Right atrium auricular region (tissue), 2 donors: Measurements from ENCODE around the gene TYW5. TPM values are rescaled to one million over a fixed set of nuclear protein-coding genes. Genes with fewer than 3 reads are reported as not detected.

ENCODE experiments used
- DNase-seq: peaks from one replicate; pipeline ENCODE4 v3.0.0-alpha.2; 2019; ENCODE audit warnings: low spot score
- H3K27ac ChIP-seq, 2 donors: fragments of 200-600 bp; sonication (generic); 1 replicate in 1 of 2; 2 replicates in 1 of 2; pipeline ENCODE4 v1.5.1; 2016 to 2019
- H3K27me3 ChIP-seq, 2 donors: fragments of 200-600 bp; sonication (generic); one replicate each; pipeline versions ENCODE4 v1.5.1 to v1.6.0; 2017 to 2019
- H3K36me3 ChIP-seq: fragments of 200-600 bp; sonication (generic); one replicate; pipeline ENCODE4 v1.5.1; 2016
- H3K4me1 ChIP-seq, 2 donors: fragments of 200-600 bp; sonication (generic); one replicate each; pipeline versions ENCODE4 v1.5.1 to v1.6.0; 2017 to 2019
- H3K4me3 ChIP-seq, 2 donors: fragments of 200-600 bp; sonication (generic); 1 replicate in 1 of 2; 2 replicates in 1 of 2; pipeline ENCODE4 v1.5.1; 2017 to 2019; ENCODE audit warnings: mild to moderate bottlenecking in 1 of 2, moderate library complexity in 1 of 2
- H3K9me3 ChIP-seq, 2 donors: fragments of 200-600 bp; sonication (generic); one replicate each; pipeline ENCODE4 v1.5.1; 2019
- total RNA-seq, 2 donors: library from RNA; depleted of rRNA; stranded (reverse); fragments of >200 nt; gene quantifications; one replicate each; pipeline ENCODE4 v1.1.0, GENCODE V29; 2016
- TF ChIP-seq, protein P1 (sequence below), 2 donors: fragments of 200-600 bp; sonication (generic); IDR thresholded peaks; one replicate each; pipeline ENCODE4 v1.5.1; 2019; ENCODE audit warnings: antibody characterized with exemption in 2 of 2

The TYW5 gene, protein sequence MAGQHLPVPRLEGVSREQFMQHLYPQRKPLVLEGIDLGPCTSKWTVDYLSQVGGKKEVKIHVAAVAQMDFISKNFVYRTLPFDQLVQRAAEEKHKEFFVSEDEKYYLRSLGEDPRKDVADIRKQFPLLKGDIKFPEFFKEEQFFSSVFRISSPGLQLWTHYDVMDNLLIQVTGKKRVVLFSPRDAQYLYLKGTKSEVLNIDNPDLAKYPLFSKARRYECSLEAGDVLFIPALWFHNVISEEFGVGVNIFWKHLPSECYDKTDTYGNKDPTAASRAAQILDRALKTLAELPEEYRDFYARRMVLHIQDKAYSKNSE
- 1 to 10 TPM; 1.9 to 3.3 TPM for total RNA-seq

DNA sequence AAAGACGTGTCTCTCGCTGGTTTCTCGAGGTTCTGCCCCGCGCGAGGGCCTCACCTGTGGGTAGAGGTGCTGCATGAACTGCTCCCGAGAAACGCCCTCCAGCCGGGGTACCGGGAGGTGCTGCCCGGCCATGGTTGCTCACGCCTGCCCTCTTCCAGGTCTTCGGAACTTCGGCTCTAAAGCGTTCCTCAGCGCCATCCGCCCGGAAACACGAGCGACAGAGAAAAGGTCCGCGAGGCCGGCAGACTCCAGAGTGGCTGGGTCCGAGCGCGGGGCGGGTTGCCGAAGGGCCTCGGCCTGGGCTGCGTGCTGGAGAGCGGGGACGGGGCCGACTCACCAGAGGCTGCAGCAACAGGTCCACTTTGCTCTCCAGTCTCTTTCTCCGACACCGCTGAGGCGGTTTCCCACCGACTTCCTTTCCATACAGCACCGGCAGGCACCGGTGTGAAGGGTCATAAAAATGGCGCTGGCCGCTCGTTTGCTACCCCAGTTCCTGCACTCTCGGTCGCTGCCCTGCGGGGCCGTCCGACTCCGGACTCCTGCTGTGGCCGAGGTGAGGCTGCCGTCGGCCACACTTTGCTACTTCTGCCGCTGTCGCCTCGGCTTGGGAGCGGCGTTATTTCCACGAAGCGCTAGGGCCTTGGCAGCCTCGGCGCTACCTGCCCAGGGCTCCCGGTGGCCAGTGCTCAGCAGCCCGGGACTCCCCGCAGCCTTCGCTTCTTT is at the start of gene TYW5, which contains the start of gene MAIP1:
TYW5 (minus strand) TSS at position 153 of the 723 bp plus-strand sequence; CDS start at position 132, 21 bp downstream.
MAIP1 (plus strand) TSS at position 244 of the 723 bp plus-strand sequence; CDS start at position 461, 217 bp downstream.
- TF ChIP-seq, protein P1, sequence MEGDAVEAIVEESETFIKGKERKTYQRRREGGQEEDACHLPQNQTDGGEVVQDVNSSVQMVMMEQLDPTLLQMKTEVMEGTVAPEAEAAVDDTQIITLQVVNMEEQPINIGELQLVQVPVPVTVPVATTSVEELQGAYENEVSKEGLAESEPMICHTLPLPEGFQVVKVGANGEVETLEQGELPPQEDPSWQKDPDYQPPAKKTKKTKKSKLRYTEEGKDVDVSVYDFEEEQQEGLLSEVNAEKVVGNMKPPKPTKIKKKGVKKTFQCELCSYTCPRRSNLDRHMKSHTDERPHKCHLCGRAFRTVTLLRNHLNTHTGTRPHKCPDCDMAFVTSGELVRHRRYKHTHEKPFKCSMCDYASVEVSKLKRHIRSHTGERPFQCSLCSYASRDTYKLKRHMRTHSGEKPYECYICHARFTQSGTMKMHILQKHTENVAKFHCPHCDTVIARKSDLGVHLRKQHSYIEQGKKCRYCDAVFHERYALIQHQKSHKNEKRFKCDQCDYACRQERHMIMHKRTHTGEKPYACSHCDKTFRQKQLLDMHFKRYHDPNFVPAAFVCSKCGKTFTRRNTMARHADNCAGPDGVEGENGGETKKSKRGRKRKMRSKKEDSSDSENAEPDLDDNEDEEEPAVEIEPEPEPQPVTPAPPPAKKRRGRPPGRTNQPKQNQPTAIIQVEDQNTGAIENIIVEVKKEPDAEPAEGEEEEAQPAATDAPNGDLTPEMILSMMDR (IDR thresholded peaks at IDR 0.05): peak in 1 of 2 donors; percentile 48
- Histone ChIP-seq H3K27ac (peak within 1 kb of the TSS; percentile 90 to 92), H3K9me3 (no peaks in the 10 kb centered on the region), H3K36me3 (peaks cover 7% of the 10 kb centered on the region), H3K27me3 (no peaks in the 10 kb centered on the region), H3K4me1 (peaks cover 0 to 41% of the 10 kb centered on the region in 2 donors), H3K4me3 (peak within 1 kb of the TSS; percentile 88 to 91)
- peak; percentile 82 for DNase-seq

DNA sequence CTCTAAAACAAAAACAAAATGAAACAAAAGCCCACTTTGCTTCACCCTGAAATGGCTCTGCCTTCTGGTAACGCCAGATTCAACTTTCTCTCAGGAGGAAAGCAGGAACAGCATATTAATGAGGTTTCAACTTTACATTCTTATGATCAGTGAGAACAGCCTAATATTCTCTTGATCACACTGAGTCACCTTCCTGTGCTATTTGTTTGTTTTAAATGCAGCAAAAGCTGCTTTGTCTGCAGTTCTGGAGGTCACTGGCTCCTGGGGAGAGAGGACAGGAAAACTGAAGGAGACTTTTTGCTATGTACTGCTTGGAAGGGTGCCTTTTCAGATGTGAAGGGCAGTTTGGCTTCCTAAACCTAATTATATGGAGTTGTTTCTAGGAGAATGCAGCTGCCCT is 48.2 kb upstream of the TYW5 start:
- H3K27me3 ChIP-seq: no peaks in the 10 kb centered on the region
- no peaks in the 10 kb centered on the region for H3K36me3 ChIP-seq
- H3K9me3 ChIP-seq: no peaks in the 10 kb centered on the region
- DNase-seq: no peak
- H3K4me1 ChIP-seq: no peaks in the 10 kb centered on the region
- H3K27ac ChIP-seq: no peak overlapping the region
- TF ChIP-seq, protein P1 (IDR thresholded peaks at IDR 0.05): no peak
- no peak overlapping the region for H3K4me3 ChIP-seq

DNA sequence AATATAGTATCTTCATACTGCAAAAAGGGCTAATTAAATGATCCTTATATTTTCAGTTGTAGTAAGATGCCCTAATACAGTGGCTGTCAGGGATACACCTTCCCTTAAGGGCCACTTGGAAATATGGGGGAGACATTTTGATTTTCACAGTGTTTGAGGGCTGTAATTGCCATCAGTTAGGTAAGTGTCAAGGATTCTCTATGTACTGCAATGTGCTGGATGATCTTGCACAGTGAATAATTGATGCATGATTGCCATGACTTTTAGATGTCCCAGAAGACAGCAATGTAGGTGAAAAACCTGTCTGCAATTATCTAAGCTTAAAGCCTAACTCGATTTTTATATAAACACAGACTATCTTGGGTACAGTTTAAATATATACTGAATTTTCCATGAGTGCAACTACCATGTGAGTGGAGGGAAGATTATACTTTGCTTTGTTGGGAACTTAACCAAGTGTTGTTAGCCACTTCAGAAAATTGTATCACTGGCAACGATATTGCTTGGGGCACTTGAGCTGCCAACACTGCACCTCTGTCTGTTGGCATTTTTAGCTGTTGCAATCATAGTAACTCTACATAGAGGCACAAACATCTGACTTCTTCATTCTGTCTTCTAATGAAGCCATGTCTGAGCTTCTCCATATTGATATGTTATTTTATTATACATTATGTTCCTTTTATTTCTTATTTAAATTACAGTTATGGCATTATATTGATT is 45.3 kb upstream of the TYW5 start:
- DNase-seq: no peak
- no peaks in the 10 kb centered on the region for H3K27me3 ChIP-seq
- H3K9me3 ChIP-seq: no peaks in the 10 kb centered on the region
- H3K27ac ChIP-seq: peak overlapping the region in 1 of 2 donors; percentile 42
- TF ChIP-seq, protein P1 (IDR thresholded peaks at IDR 0.05): no peak
- H3K4me1 ChIP-seq: peaks cover 0 to 5% of the 10 kb centered on the region in 2 donors
- H3K4me3 ChIP-seq: no peak overlapping the region
- no peaks in the 10 kb centered on the region for H3K36me3 ChIP-seq

DNA sequence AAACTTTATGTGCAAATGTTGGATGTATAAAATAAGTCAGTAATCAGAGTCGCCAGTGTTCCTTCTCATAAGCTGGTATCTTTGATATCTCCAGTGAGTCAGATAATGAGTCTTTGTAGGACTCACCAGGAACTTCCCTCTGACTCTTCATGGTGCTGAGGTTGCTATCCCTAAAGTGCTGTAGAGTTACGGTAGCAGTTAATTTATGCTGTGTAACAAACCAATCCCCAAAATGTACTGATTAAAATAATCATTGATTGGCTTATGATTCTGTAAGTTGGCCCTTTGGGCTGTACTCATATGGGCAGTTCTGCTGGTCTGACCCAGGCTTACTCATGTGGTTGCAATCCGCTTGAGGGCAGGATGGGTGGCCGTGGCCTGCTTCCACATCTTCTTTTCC is 43.9 kb upstream of the TYW5 start:
- Histone ChIP-seq H3K4me3 (no peak overlapping the region), H3K27me3 (no peaks in the 10 kb centered on the region), H3K27ac (no peak overlapping the region), H3K9me3 (no peaks in the 10 kb centered on the region), H3K4me1 (peaks cover 0 to 5% of the 10 kb centered on the region in 2 donors), H3K36me3 (no peaks in the 10 kb centered on the region)
- DNase-seq: no peak
- TF ChIP-seq, protein P1 (IDR thresholded peaks at IDR 0.05): no peak

DNA sequence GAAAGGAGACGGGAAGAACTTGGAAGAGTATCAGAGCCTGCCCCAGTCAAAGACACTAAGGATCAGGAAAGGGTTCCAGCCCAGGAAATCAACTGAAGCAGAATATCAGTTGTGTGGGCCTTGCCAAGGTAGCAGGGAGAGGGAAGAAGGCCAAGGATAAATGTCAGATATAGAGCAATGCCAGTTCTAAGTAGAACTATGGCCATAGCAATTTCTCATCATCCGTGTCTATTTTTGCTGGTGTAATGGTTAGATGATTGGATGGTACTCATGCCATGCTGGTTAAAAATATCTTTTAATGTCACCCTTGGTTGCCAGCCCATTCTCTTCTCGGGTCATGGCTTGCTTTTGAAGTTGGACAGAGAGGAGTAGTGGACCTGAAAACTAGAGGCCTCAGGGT is 42.0 kb upstream of the TYW5 start:
- Histone ChIP-seq H3K9me3 (no peaks in the 10 kb centered on the region), H3K36me3 (no peaks in the 10 kb centered on the region), H3K4me3 (no peak overlapping the region), H3K4me1 (peaks cover 0 to 5% of the 10 kb centered on the region in 2 donors), H3K27me3 (no peaks in the 10 kb centered on the region), H3K27ac (no peak overlapping the region)
- no peak for DNase-seq
- TF ChIP-seq, protein P1 (IDR thresholded peaks at IDR 0.05): no peak
